HepG2 (cell line): ENCODE results near the gene CDH13. TPM values are rescaled to one million over a fixed set of nuclear protein-coding genes. Genes with fewer than 3 reads are reported as not detected.
A peak's percentile ranks its signal among the peaks of the same experiment; 100 is the strongest.

Experiments
- ATAC-seq: fragments of 200-7000 bp; cut with Tn5 transposase; 3 replicates; pipeline ENCODE4 v1.9.1; 2020; ENCODE audit warnings: mild to moderate bottlenecking, moderate library complexity
- BruUV-seq: library from RNA; stranded (reverse); fragments of 400-500 nt; replicated peaks from 2 replicates; lab custom pipeline; 2021; lab: Mats Ljungman, UMichigan
- CTCF ChIA-PET: fragments of 300-600 bp; formaldehyde crosslinking; extraction: SDS; loops from one replicate; lab custom pipeline; 2021; ENCODE audit warnings: low total read pairs, inconsistent platforms, low intra/inter-chr PET ratio; lab: Yijun Ruan, JAX
- POLR2A ChIA-PET: fragments of 350-600 bp; sonication (Branson Sonifier 250); formaldehyde crosslinking; loops from one replicate; lab custom pipeline; 2020; ENCODE audit warnings: antibody characterized with exemption, inconsistent platforms; lab: Yijun Ruan, JAX
- DNase-seq: peaks from one replicate; pipeline ENCODE4 v3.0.0-alpha.2; 2015; ENCODE audit warnings: low spot score
- FAIRE-seq: peaks from 3 replicates; lab custom pipeline; 2011; peaks lifted over from hg19 to GRCh38; lab: Jason Lieb, UNC
- H2AFZ ChIP-seq: one replicate; pipeline ENCODE4 v1.6.1; 2011; ENCODE audit warnings: low read length, inconsistent platforms
- H3K27ac ChIP-seq: fragments of 300-600 bp; 3 replicates; pipeline ENCODE4 v1.8.0; 2011; ENCODE audit warnings: mixed run types, mild to moderate bottlenecking, mixed read lengths, low read length, inconsistent platforms; ENCODE audit not compliant: insufficient read depth; ENCODE audit errors: extremely low read length
- H3K27me3 ChIP-seq, 2 experiments: fragments of 200-600 bp in 1 of 2; 2 replicates in 1 of 2; 3 replicates in 1 of 2; pipeline versions ENCODE4 v1.6.0 to v1.8.0; 2011; ENCODE audit warnings: low read length in 2 of 2, mild to moderate bottlenecking in 2 of 2, moderate library complexity in 2 of 2, inconsistent platforms in 1 of 2; ENCODE audit not compliant: insufficient read depth in 2 of 2, control insufficient read depth in 1 of 2
- H3K36me3 ChIP-seq, 2 experiments: fragments of 200-600 bp in 1 of 2; replicated peaks in 1 of 2; 2 replicates in 1 of 2; 3 replicates in 1 of 2; pipeline versions ENCODE4 v1.5.1 to v1.8.0; 2011; ENCODE audit warnings: low read length in 2 of 2, inconsistent platforms in 1 of 2; ENCODE audit not compliant: insufficient read depth in 2 of 2, control insufficient read depth in 1 of 2
- H3K4me1 ChIP-seq: 2 replicates; pipeline ENCODE4 v1.5.1; 2012; ENCODE audit warnings: low read length, inconsistent platforms; ENCODE audit not compliant: insufficient read depth
- H3K4me2 ChIP-seq: 2 replicates; pipeline ENCODE4 v1.6.0; 2011; ENCODE audit warnings: low read depth, low read length, inconsistent platforms
- H3K4me3 ChIP-seq, 3 experiments: fragments of 200-600 bp in 1 of 3; sonication (generic), shearing (Covaris generic) in 1 of 3; replicated peaks in 1 of 3; 2 replicates each; pipeline ENCODE4 v1.5.1; 2011 to 2016; ENCODE audit warnings: low read length in 3 of 3, inconsistent platforms in 2 of 3, low read depth in 2 of 3, mild to moderate bottlenecking in 2 of 3, control low read depth in 1 of 3, mixed read lengths in 1 of 3; ENCODE audit not compliant: insufficient read depth in 1 of 3
- H3K79me2 ChIP-seq: one replicate; pipeline ENCODE4 v1.6.1; 2011; ENCODE audit warnings: low read length, inconsistent platforms; ENCODE audit not compliant: insufficient read depth
- H3K9ac ChIP-seq: 2 replicates; pipeline ENCODE4 v1.6.0; 2011; ENCODE audit warnings: mild to moderate bottlenecking, low read depth, low read length, inconsistent platforms; ENCODE audit not compliant: insufficient read depth
- H3K9me3 ChIP-seq: 2 replicates; pipeline ENCODE4 v1.5.1; 2012; ENCODE audit warnings: mild to moderate bottlenecking, low read length
- H4K20me1 ChIP-seq: 2 replicates; pipeline ENCODE4 v1.6.0; 2011; ENCODE audit warnings: inconsistent platforms, mild to moderate bottlenecking, low read length, moderate library complexity; ENCODE audit not compliant: insufficient read depth
- FLYWCH1 ChIP-seq: sonication (generic); formaldehyde crosslinking; IDR thresholded peaks from 2 replicates; pipeline ENCODE4 v1.8.1; 2023; ENCODE audit warnings: mild to moderate bottlenecking, missing genetic modification reagents
- FOXA3 ChIP-seq: IDR thresholded peaks from 2 replicates; pipeline ENCODE4 v1.6.1; 2016; ENCODE audit warnings: missing genetic modification reagents, missing compliant biosample characterization
- KLF15 ChIP-seq: sonication (generic); formaldehyde crosslinking; IDR thresholded peaks from 2 replicates; pipeline ENCODE4 v1.8.1; 2023; ENCODE audit warnings: borderline replicate concordance, mild to moderate bottlenecking, inconsistent platforms, missing genetic modification reagents, mixed read lengths
- MIER3 ChIP-seq: IDR thresholded peaks from 2 replicates; pipeline ENCODE4 v1.6.1; 2016; ENCODE audit warnings: missing compliant biosample characterization, borderline replicate concordance
- SP4 ChIP-seq: sonication (generic); formaldehyde crosslinking; IDR thresholded peaks from 2 replicates; pipeline ENCODE4 v1.8.1; 2023; ENCODE audit warnings: mild to moderate bottlenecking, missing genetic modification reagents
- TCF7 ChIP-seq: sonication (generic); IDR thresholded peaks from 2 replicates; pipeline ENCODE4 v1.6.1; 2016; ENCODE audit warnings: antibody characterized with exemption, low read depth
- ZBTB1 ChIP-seq: sonication (generic); formaldehyde crosslinking; IDR thresholded peaks from 2 replicates; pipeline ENCODE4 v1.4.0; 2020; ENCODE audit warnings: missing genetic modification reagents, borderline replicate concordance
- ZBTB20 ChIP-seq: sonication (generic); formaldehyde crosslinking; IDR thresholded peaks from 2 replicates; pipeline ENCODE4 v1.8.1; 2023; ENCODE audit warnings: missing genetic modification reagents, low read depth, mild to moderate bottlenecking, borderline replicate concordance
- ZNF136 ChIP-seq: sonication (generic); formaldehyde crosslinking; IDR thresholded peaks from 2 replicates; pipeline ENCODE4 v1.8.1; 2022; ENCODE audit warnings: low read depth, mild to moderate bottlenecking, moderate library complexity, missing genetic modification reagents
- ZNF792 ChIP-seq: IDR thresholded peaks from 2 replicates; pipeline ENCODE4 v1.6.1; 2016
- WGBS: methylation state at CpG from one replicate; pipeline ENCODE4 v1.1.6; 2017; ENCODE audit warnings: low lambda C conversion rate; 5-methylcytosine and 5-hydroxymethylcytosine counted together
- in situ Hi-C: cut with HindIII; loops from 2 replicates; pipeline ENCODE4 v1.10.0; 2017; ENCODE audit warnings: low pct_unique_long_range_greater_than_20kb; ENCODE audit not compliant: extremely low pct_ligation_motif_present
- intact Hi-C: fragments of 100-400 bp; cut with micrococcal nuclease; formaldehyde crosslinking; loops from one replicate; pipeline ENCODE4 v1.10.0; 2022; ENCODE audit not compliant: unreplicated experiment
- polyA plus RNA-seq, 8 experiments: library from polyadenylated mRNA; depleted of rRNA in 3 of 8; stranded (reverse) in 7 of 8; unstranded in 1 of 8; fragments of >200 nt; fragmentation: Illumina TruSeq in 4 of 8; extraction: Trizol in 4 of 8; gene quantifications; 2 replicates each; pipeline versions ENCODE4 v1.2.1 to v1.2.3, GENCODE V29; 2011 to 2016; ENCODE audit warnings: low read depth in 4 of 8, missing spikeins in 1 of 8, mixed read lengths in 1 of 8; ENCODE audit not compliant: insufficient read depth in 1 of 8
- total RNA-seq, 5 experiments: library from RNA; depleted of rRNA; stranded (reverse); fragments of >200 nt; fragmentation: Illumina TruSeq; extraction: Trizol; gene quantifications; 2 replicates each; pipeline ENCODE4 v1.2.3, GENCODE V29; 2016; ENCODE audit warnings: low read depth in 1 of 5
- TF ChIP-seq, protein P1 (sequence below): sonication (generic); formaldehyde crosslinking; IDR thresholded peaks from 2 replicates; pipeline ENCODE4 v1.9.0; 2022; ENCODE audit warnings: missing genetic modification reagents, mild to moderate bottlenecking, borderline replicate concordance
- TF ChIP-seq, protein P2 (sequence below): IDR thresholded peaks from 2 replicates; pipeline ENCODE4 v1.6.1; 2016
- TF ChIP-seq, protein P3 (sequence below), 2 experiments: sonication (generic) in 1 of 2; formaldehyde crosslinking in 1 of 2; IDR thresholded peaks; 2 replicates each; pipeline versions ENCODE4 v1.5.1 to v1.6.1; 2011 to 2020; ENCODE audit warnings: borderline replicate concordance in 1 of 2, low read depth in 1 of 2, low read length in 1 of 2, mild to moderate bottlenecking in 1 of 2, missing genetic modification reagents in 1 of 2, moderate library complexity in 1 of 2

CDH13 gene
- total and polyA plus RNA-seq, 2 of the 13 experiments (the other 11 are each of a cell fraction or from before 2014, with no cell fraction given): not detected

DNA sequence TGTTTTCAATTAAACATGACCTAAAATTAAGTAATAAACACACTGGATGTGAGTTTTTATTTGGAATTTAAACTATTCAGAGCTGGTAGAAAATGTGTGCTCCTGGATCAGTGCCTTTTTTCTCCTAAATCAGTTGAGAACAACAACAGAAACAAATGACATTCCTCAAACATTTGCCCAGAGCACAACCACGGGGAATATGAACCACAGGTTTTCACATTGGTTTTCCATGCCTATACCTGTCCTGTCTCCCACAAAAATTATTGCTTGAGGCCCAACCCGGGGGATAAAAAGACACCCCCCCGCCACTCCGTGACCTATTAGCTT, 1187.9 kb downstream of the CDH13 start:
- 52% methylated on average over 4 of the region's 4 CpGs for WGBS
- no TSS peak for BruUV-seq
- Histone ChIP-seq H4K20me1 (no peaks in the 10 kb centered on the region; the same call in 1 of the 2 replicates), H3K9me3 (no peaks in the 10 kb centered on the region), H3K27ac (peak overlapping the region; percentile 66), H3K9ac (peak overlapping the region; percentile 59; the same call in 1 of the 2 replicates), H3K4me2 (peak overlapping the region; percentile 76), H3K79me2 (peaks cover 12% of the 10 kb centered on the region), H3K4me3 (peak overlapping the region in 2 of 3 experiments; percentile 11 to 53; a peak in 2 of 6 replicates), H3K27me3 (peaks cover 1 to 29% of the 10 kb centered on the region in 2 experiments; a peak in 3 of 5 replicates), H3K4me1 (peaks cover 37% of the 10 kb centered on the region), H2AFZ (no peak overlapping the region), H3K36me3 (peaks cover 1 to 21% of the 10 kb centered on the region in 2 experiments; a peak in 4 of 5 replicates)
- DNase-seq (no peak), ATAC-seq (peak; percentile 25; the same call in 2 of the 3 replicates), FAIRE-seq (no peak)
- in situ Hi-C loops: no loop called here
- POLR2A ChIA-PET: no interaction called here
- CTCF ChIA-PET: no interaction called here
- intact Hi-C loops: no loop called here
- TF ChIP-seq KLF15 (CRISPR knock-in tag) (no peak), ZNF136 (no peak)
- TF ChIP-seq, protein P1, sequence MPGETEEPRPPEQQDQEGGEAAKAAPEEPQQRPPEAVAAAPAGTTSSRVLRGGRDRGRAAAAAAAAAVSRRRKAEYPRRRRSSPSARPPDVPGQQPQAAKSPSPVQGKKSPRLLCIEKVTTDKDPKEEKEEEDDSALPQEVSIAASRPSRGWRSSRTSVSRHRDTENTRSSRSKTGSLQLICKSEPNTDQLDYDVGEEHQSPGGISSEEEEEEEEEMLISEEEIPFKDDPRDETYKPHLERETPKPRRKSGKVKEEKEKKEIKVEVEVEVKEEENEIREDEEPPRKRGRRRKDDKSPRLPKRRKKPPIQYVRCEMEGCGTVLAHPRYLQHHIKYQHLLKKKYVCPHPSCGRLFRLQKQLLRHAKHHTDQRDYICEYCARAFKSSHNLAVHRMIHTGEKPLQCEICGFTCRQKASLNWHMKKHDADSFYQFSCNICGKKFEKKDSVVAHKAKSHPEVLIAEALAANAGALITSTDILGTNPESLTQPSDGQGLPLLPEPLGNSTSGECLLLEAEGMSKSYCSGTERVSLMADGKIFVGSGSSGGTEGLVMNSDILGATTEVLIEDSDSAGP (CRISPR knock-in tag): 0 out of 2 replicates have a peak, but pooled peaks have one; percentile 4

DNA sequence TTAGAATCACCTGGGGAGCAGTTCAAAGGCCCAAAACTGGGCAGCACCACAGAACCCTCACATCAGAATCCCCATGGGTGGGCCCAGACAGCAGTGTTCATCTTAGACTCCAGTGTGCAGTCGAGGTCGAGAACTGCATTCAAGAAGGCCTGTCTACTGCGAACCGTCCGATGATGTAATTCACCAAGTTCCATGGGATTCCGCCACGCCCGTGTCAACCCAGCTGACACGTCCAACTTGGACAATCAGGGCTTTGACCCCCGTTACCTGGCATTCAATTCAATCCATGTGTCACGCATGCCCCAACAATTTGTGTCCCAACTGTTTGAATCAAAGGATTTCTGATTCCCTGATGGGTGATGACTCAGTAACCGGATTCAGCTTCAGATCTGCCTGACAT, 1190.3 kb downstream of the CDH13 start:
- no peak overlapping the region for H3K4me3 ChIP-seq
- no peaks in the 10 kb centered on the region for H3K9me3 ChIP-seq
- DNase-seq: no peak
- H3K27me3 ChIP-seq: peaks cover 5 to 43% of the 10 kb centered on the region in 2 experiments; a peak in 4 of 5 replicates
- 50% methylated on average over 12 of the region's 12 CpGs for whole genome bisulfite sequencing
- ATAC-seq: no peak
- in situ Hi-C loops (no loop called here), intact Hi-C loops (no loop called here)
- H3K4me2 ChIP-seq: no peak overlapping the region
- H4K20me1 ChIP-seq: no peaks in the 10 kb centered on the region; the same call in 1 of the 2 replicates
- no peak overlapping the region for H2AFZ ChIP-seq
- no peak for FAIRE-seq
- no peaks in the 10 kb centered on the region for H3K79me2 ChIP-seq
- TF ChIP-seq ZNF792 (CRISPR knock-in tag) (no peak), FLYWCH1 (CRISPR knock-in tag) (no peak), MIER3 (CRISPR knock-in tag) (no peak), ZBTB1 (CRISPR knock-in tag) (no peak), FOXA3 (no peak), TCF7 (no peak), ZBTB20 (no peak), SP4 (no peak)
- TF ChIP-seq, protein P2, sequence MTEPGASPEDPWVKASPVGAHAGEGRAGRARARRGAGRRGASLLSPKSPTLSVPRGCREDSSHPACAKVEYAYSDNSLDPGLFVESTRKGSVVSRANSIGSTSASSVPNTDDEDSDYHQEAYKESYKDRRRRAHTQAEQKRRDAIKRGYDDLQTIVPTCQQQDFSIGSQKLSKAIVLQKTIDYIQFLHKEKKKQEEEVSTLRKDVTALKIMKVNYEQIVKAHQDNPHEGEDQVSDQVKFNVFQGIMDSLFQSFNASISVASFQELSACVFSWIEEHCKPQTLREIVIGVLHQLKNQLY (CRISPR knock-in tag): no peak
- TF ChIP-seq, protein P3, sequence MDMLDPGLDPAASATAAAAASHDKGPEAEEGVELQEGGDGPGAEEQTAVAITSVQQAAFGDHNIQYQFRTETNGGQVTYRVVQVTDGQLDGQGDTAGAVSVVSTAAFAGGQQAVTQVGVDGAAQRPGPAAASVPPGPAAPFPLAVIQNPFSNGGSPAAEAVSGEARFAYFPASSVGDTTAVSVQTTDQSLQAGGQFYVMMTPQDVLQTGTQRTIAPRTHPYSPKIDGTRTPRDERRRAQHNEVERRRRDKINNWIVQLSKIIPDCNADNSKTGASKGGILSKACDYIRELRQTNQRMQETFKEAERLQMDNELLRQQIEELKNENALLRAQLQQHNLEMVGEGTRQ (IDR thresholded peaks at IDR 0.05; ENCODE audit: low read depth, low read length): no peak
- TF ChIP-seq, protein P3 (CRISPR knock-in tag; IDR thresholded peaks at IDR 0.05; ENCODE audit: borderline replicate concordance): no peak
- no TSS peak for BruUV-seq
- ChIA-PET POLR2A (no interaction called here), CTCF (no interaction called here)
- peaks cover 0 to 8% of the 10 kb centered on the region in 2 experiments; a peak in 3 of 5 replicates for H3K36me3 ChIP-seq
- H3K27ac ChIP-seq: no peak overlapping the region
- H3K4me1 ChIP-seq: peaks cover 20% of the 10 kb centered on the region
- no peak overlapping the region for H3K9ac ChIP-seq
